ENCODE results near the gene NKX1-1.
A peak's percentile ranks its signal among the peaks of the same experiment; 100 is the strongest.

Gene NKX1-1

GRCh38 chr4:1405636-1406393 is 427 bp downstream of the NKX1-1 start:
- no peak for FAIRE-seq
- TF ChIP-seq PAX5 (IDR thresholded peaks at IDR 0.05; ENCODE audit: insufficient read depth, low read length, severe bottlenecking): no peak
- TF ChIP-seq TAF1 (IDR thresholded peaks at IDR 0.05; ENCODE audit: low read depth, low read length): no peak
- TF ChIP-seq POLR2A (IDR thresholded peaks at IDR 0.05; ENCODE audit: low read depth, low read length): no peak
- TF ChIP-seq POU2F2 (IDR thresholded peaks at IDR 0.05; ENCODE audit: low read depth, low read length): no peak
- no peak for TF ChIP-seq POLR2AphosphoS5 (IDR thresholded peaks at IDR 0.05; ENCODE audit: low read depth, low read length)
- no peak for TF ChIP-seq SPI1 (IDR thresholded peaks at IDR 0.05; ENCODE audit: low read depth, low read length)
- DNase-seq (ENCODE audit: insufficient read length, low spot score): no peak

GRCh38 chr4:1405254-1405635 is 997 bp downstream of the NKX1-1 start:
- TF ChIP-seq SPI1 (IDR thresholded peaks at IDR 0.05; ENCODE audit: low read depth, low read length) (no peak), POLR2AphosphoS5 (IDR thresholded peaks at IDR 0.05; ENCODE audit: low read depth, low read length) (no peak)
- DNase-seq (ENCODE audit: insufficient read length, low spot score) (no peak), FAIRE-seq (no peak)

DNA sequence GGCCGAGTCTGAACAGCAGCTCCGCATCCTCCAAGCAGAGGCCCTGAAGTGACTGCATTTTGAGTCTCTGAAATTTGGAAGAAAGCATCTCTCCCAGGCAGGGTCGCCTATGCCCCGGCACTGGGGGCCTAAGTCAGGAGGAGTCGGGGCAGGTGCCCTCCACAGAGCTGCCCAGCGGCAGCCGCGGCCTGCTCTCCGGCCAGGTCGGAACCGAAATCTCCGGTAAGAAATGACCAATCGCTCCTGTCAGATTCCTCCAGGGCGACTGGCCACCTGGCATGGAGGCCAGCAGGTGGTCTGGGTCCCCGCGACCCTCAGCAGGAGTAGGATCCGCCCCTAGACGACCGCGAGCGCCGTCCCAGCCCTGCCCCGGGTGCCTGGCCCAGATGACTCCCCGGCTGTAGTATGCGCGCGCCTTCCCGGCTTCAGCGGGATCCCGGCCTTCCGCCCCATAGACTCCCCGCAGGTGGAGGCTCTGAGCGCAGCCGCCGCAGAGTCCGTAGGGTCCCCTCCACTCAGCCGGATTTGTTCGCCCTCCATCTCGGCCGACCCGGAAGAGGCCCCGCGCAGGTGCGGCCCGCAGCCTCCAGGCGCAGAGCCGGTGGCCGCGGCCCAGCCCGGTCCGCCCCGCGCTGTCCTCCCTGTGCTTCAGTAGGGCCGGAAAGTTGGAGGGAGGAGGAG is 1.5 kb downstream of the NKX1-1 start:
- DNase-seq (ENCODE audit: insufficient read length, low spot score) (no peak), FAIRE-seq (no peak)
- TF ChIP-seq SPI1 (IDR thresholded peaks at IDR 0.05; ENCODE audit: low read depth, low read length) (no peak), POLR2A (IDR thresholded peaks at IDR 0.05; ENCODE audit: low read depth, low read length) (no peak), POU2F2 (IDR thresholded peaks at IDR 0.05; ENCODE audit: low read depth, low read length) (no peak), TAF1 (IDR thresholded peaks at IDR 0.05; ENCODE audit: low read depth, low read length) (no peak), POLR2AphosphoS5 (IDR thresholded peaks at IDR 0.05; ENCODE audit: low read depth, low read length) (no peak), PAX5 (IDR thresholded peaks at IDR 0.05; ENCODE audit: insufficient read depth, low read length, severe bottlenecking) (no peak)

- no peak for DNase-seq (ENCODE audit: insufficient read length, low spot score)
- FAIRE-seq: no peak
These were observed 2.4 kb downstream of the NKX1-1 start for GRCh38 chr4:1403591-1404572.

GRCh38 chr4:1403177-1403583 is 3.1 kb downstream of the NKX1-1 start:
- DNase-seq (ENCODE audit: insufficient read length, low spot score): no peak
- no peak for TF ChIP-seq POLR2A (IDR thresholded peaks at IDR 0.05; ENCODE audit: low read depth, low read length)
- no peak for TF ChIP-seq POLR2AphosphoS5 (IDR thresholded peaks at IDR 0.05; ENCODE audit: low read depth, low read length)
- TF ChIP-seq SPI1 (IDR thresholded peaks at IDR 0.05; ENCODE audit: low read depth, low read length): no peak
- no peak for TF ChIP-seq POU2F2 (IDR thresholded peaks at IDR 0.05; ENCODE audit: low read depth, low read length)
- no peak for TF ChIP-seq PAX5 (IDR thresholded peaks at IDR 0.05; ENCODE audit: insufficient read depth, low read length, severe bottlenecking)
- TF ChIP-seq TAF1 (IDR thresholded peaks at IDR 0.05; ENCODE audit: low read depth, low read length): no peak
- FAIRE-seq: no peak

More at GRCh38 chr4:1403591-1404572, 2.4 kb downstream of the NKX1-1 start:
- no peak for TF ChIP-seq POLR2AphosphoS5 (IDR thresholded peaks at IDR 0.05; ENCODE audit: low read depth, low read length)
- TF ChIP-seq PAX5 (IDR thresholded peaks at IDR 0.05; ENCODE audit: insufficient read depth, low read length, severe bottlenecking): no peak
- TF ChIP-seq TAF1 (IDR thresholded peaks at IDR 0.05; ENCODE audit: low read depth, low read length): no peak
- no peak for TF ChIP-seq POLR2A (IDR thresholded peaks at IDR 0.05; ENCODE audit: low read depth, low read length)
- TF ChIP-seq SPI1 (IDR thresholded peaks at IDR 0.05; ENCODE audit: low read depth, low read length): no peak
- no peak for TF ChIP-seq POU2F2 (IDR thresholded peaks at IDR 0.05; ENCODE audit: low read depth, low read length)

- FAIRE-seq (no peak), DNase-seq (ENCODE audit: insufficient read length, low spot score) (peak; percentile 18)
- no peak for TF ChIP-seq POU2F2 (IDR thresholded peaks at IDR 0.05; ENCODE audit: low read depth, low read length)
- TF ChIP-seq SPI1 (IDR thresholded peaks at IDR 0.05; ENCODE audit: low read depth, low read length): no peak
- TF ChIP-seq TAF1 (IDR thresholded peaks at IDR 0.05; ENCODE audit: low read depth, low read length): no peak
- no peak for TF ChIP-seq PAX5 (IDR thresholded peaks at IDR 0.05; ENCODE audit: insufficient read depth, low read length, severe bottlenecking)
- no peak for TF ChIP-seq POLR2A (IDR thresholded peaks at IDR 0.05; ENCODE audit: low read depth, low read length)
- TF ChIP-seq POLR2AphosphoS5 (IDR thresholded peaks at IDR 0.05; ENCODE audit: low read depth, low read length): no peak
These were observed 3.6 kb downstream of the NKX1-1 start for GRCh38 chr4:1402516-1403091.

DNA sequence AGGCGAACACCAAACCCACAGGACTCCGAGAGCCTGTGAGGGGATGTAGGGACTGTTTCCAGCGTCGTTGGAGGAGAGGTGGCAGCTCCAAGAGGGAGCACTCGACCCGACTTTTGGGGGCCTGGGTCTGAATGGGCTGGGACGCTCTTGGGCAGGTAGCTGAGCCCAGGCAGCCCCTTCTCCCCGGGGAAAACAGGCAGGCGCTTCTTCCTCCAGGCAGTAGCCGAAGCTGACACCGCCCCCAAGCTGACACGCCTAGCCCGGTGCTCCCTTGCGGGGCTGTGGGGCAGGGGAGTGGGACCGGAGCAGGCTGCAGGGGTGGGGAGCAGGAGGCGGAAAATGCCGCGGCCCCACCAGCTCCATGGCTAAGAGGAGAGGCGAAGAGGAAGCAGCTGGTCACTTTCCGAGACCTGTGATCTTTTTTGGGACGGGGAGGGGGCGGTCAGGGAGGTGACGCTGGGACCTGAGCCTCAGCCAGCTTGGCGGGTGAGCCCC is 4.2 kb downstream of the NKX1-1 start:
- TF ChIP-seq PAX5 (IDR thresholded peaks at IDR 0.05; ENCODE audit: insufficient read depth, low read length, severe bottlenecking): no peak
- no peak for TF ChIP-seq TAF1 (IDR thresholded peaks at IDR 0.05; ENCODE audit: low read depth, low read length)
- TF ChIP-seq SPI1 (IDR thresholded peaks at IDR 0.05; ENCODE audit: low read depth, low read length): no peak
- TF ChIP-seq POLR2A (IDR thresholded peaks at IDR 0.05; ENCODE audit: low read depth, low read length): no peak
- TF ChIP-seq POU2F2 (IDR thresholded peaks at IDR 0.05; ENCODE audit: low read depth, low read length): no peak
- TF ChIP-seq POLR2AphosphoS5 (IDR thresholded peaks at IDR 0.05; ENCODE audit: low read depth, low read length): no peak
- DNase-seq (ENCODE audit: insufficient read length, low spot score) (peak; percentile 20), FAIRE-seq (no peak)

DNA sequence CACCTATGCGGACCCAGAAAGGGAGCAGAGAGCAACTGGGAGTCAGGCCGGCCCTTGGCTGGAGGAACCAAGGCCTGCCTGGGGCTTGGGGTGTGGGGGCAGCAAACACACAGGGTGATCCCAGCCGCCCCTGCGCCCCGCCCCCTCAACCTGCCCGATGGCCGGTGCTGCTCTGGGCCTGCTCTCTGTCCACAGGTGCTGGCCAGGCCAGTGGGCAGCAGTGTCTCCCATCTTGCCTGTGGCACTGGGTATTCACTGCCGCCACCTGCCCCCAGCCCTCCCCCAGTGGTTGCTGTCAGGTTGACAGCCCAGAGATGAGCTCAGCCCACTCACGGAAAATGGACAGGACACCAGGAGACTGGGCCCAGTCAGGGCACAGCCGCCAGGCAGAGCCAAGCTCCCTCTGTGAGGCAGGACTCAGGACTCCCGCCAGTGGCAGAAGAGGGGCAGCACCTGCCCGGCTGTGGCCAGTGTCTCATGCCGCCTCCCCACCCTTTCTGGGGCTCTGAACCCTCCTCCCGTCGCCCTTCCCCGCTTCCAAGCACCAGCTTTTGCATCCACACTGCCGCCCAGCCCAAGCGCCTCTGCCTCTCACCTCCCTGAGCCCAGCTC is 4.7 kb downstream of the NKX1-1 start:
- TF ChIP-seq TAF1 (IDR thresholded peaks at IDR 0.05; ENCODE audit: low read depth, low read length) (no peak), POU2F2 (IDR thresholded peaks at IDR 0.05; ENCODE audit: low read depth, low read length) (no peak), PAX5 (IDR thresholded peaks at IDR 0.05; ENCODE audit: insufficient read depth, low read length, severe bottlenecking) (no peak), SPI1 (IDR thresholded peaks at IDR 0.05; ENCODE audit: low read depth, low read length) (no peak)
- FAIRE-seq: no peak
- DNase-seq (ENCODE audit: insufficient read length, low spot score): peak; percentile 24

Data from GM12891 (cell line).